ENCODE results near the gene MPZL2.

Gene MPZL2

GRCh38 chr11:118251858-118252652 lies 12.0 kb downstream of the MPZL2 start, which contains the start of gene MPZL3:
TSS of gene MPZL3 (minus strand) at chr11:118252365. CDS start at chr11:118252294, 71 bp downstream.
- in situ Hi-C loops (cut with HindIII; ENCODE audit: low pct_ligation_motif_present, low pct_unique_long_range_greater_than_20kb, low sequenced_read_pairs), result no loop called here
- peak; percentile 79 for DNase-seq

- in situ Hi-C loops (cut with HindIII; ENCODE audit: low pct_ligation_motif_present, low pct_unique_long_range_greater_than_20kb, low sequenced_read_pairs), result no loop called here
- no peak for DNase-seq
Observed at GRCh38 chr11:118247041-118247440, 17.1 kb downstream of the MPZL2 start.

GRCh38 chr11:118245936-118246562 lies 18.0 kb downstream of the MPZL2 start:
- DNase-seq, result no peak
- in situ Hi-C loops (cut with HindIII; ENCODE audit: low pct_ligation_motif_present, low pct_unique_long_range_greater_than_20kb, low sequenced_read_pairs), result no loop called here

- in situ Hi-C loops (cut with HindIII; ENCODE audit: low pct_ligation_motif_present, low pct_unique_long_range_greater_than_20kb, low sequenced_read_pairs), result no loop called here
Observed at GRCh38 chr11:118243993-118244762, 19.9 kb downstream of the MPZL2 start.

GRCh38 chr11:118243161-118243560 lies 20.9 kb downstream of the MPZL2 start:
- in situ Hi-C loops (cut with HindIII; ENCODE audit: low pct_ligation_motif_present, low pct_unique_long_range_greater_than_20kb, low sequenced_read_pairs), result no loop called here
- DNase-seq, result no peak

More at GRCh38 chr11:118243993-118244762, 19.9 kb downstream of the MPZL2 start:
- DNase-seq, result no peak

GRCh38 chr11:118241764-118242098 lies 22.4 kb downstream of the MPZL2 start:
- no peak for DNase-seq

GRCh38 chr11:118240999-118241763 lies 22.9 kb downstream of the MPZL2 start:
- peak; percentile 24 for DNase-seq

More at GRCh38 chr11:118241764-118242098, 22.4 kb downstream of the MPZL2 start:
- in situ Hi-C loops (cut with HindIII; ENCODE audit: low pct_ligation_motif_present, low pct_unique_long_range_greater_than_20kb, low sequenced_read_pairs), result no loop called here

GRCh38 chr11:118239509-118240205 lies 24.4 kb downstream of the MPZL2 start:
- no peak for DNase-seq
- in situ Hi-C loops (cut with HindIII; ENCODE audit: low pct_ligation_motif_present, low pct_unique_long_range_greater_than_20kb, low sequenced_read_pairs), result no loop called here

More at GRCh38 chr11:118240999-118241763, 22.9 kb downstream of the MPZL2 start:
- in situ Hi-C loops (cut with HindIII; ENCODE audit: low pct_ligation_motif_present, low pct_unique_long_range_greater_than_20kb, low sequenced_read_pairs), result no loop called here

GRCh38 chr11:118238929-118239328 lies 25.2 kb downstream of the MPZL2 start:
- no peak for DNase-seq
- in situ Hi-C loops (cut with HindIII; ENCODE audit: low pct_ligation_motif_present, low pct_unique_long_range_greater_than_20kb, low sequenced_read_pairs), result no loop called here

DNA sequence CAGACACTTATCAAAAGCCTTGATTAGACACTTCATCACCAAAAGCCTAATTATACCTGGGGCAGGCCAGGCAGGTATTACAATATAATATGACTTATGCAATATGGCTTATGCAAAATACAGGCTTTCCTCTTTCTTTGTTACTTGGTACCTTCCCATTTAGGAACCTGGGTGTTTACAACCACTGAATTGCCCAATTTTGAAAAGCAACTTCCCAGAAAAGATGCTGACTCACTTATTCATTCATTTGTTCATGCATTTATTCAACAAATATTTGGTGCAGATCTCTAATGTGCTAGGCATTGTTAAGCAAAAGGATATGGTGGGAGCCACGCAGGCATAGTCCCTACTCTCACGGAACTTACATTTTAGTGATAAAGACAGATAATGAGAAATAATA lies 25.7 kb downstream of the MPZL2 start:
- in situ Hi-C loops (cut with HindIII; ENCODE audit: low pct_ligation_motif_present, low pct_unique_long_range_greater_than_20kb, low sequenced_read_pairs), result no loop called here
- no peak for DNase-seq

DNA sequence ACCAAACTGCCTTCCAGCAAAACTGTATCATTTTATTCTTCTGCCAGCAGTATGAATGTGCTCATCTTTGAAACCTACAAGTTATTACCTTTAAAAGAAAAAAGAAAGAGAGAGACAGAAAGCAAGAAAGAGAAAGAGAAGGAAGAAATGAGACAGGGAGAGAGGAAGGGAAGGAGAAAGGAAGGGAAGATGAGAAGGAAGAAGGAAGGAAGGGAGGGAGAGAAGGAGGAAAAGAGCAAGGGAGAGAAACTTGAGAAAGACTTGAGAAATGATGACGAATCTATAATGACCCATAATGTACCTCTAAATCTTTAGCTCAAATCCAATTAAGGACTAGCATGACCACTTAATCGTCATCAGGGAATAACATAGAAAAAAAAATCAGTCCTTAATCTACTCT lies 27.9 kb downstream of the MPZL2 start:
- in situ Hi-C loops (cut with HindIII; ENCODE audit: low pct_ligation_motif_present, low pct_unique_long_range_greater_than_20kb, low sequenced_read_pairs), result no loop called here
- no peak for DNase-seq

- DNase-seq, result no peak
- in situ Hi-C loops (cut with HindIII; ENCODE audit: low pct_ligation_motif_present, low pct_unique_long_range_greater_than_20kb, low sequenced_read_pairs), result no loop called here
Observed at GRCh38 chr11:118234833-118235232, 29.3 kb downstream of the MPZL2 start.

- no peak for DNase-seq
- in situ Hi-C loops (cut with HindIII; ENCODE audit: low pct_ligation_motif_present, low pct_unique_long_range_greater_than_20kb, low sequenced_read_pairs), result no loop called here
Observed at GRCh38 chr11:118233850-118234249, 30.2 kb downstream of the MPZL2 start.

DNA sequence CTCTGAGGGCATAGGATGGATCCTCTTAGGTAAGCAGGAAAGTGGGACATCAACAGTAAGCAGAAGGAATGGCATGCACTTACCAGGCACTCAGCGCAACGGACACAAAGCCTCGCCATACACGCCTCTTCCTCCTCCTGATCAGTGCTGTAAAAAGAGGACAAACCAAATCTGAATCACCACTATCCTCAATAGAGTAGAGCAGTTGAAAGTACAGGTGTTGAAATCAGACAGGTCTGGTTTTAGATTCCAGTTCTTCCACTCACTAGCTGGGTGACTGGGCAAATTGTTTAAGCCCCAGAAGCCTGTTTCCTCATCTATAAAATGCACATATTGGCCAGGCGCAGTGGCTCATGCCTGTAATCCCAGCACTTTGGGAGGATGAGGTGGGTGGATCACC lies 30.7 kb downstream of the MPZL2 start:
- no peak for DNase-seq
- in situ Hi-C loops (cut with HindIII; ENCODE audit: low pct_ligation_motif_present, low pct_unique_long_range_greater_than_20kb, low sequenced_read_pairs), result no loop called here

- DNase-seq, result no peak
- in situ Hi-C loops (cut with HindIII; ENCODE audit: low pct_ligation_motif_present, low pct_unique_long_range_greater_than_20kb, low sequenced_read_pairs), result no loop called here
Observed at GRCh38 chr11:118232659-118233058, 31.4 kb downstream of the MPZL2 start.

- in situ Hi-C loops (cut with HindIII; ENCODE audit: low pct_ligation_motif_present, low pct_unique_long_range_greater_than_20kb, low sequenced_read_pairs), result no loop called here
- DNase-seq, result no peak
Observed at GRCh38 chr11:118231461-118231860, 32.6 kb downstream of the MPZL2 start.

DNA sequence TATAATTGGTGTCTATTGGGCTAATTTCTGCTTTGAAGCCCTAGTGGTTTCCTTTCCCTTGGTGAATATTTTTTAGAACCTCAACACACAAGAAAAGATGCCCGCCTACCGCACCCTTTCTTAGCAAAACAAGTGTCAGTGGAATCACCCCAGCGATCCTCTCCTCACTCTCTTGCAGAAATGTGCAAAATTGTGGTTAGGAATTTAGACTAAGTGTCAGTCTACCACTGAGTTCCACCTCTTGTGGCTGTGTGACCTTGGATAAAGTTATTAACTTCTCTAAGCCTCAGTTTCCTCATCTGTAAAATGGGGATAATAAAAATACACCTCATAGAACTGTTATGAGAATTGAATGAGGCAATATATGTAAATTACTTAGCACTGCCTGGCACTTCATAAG lies 34.0 kb downstream of the MPZL2 start:
- in situ Hi-C loops (cut with HindIII; ENCODE audit: low pct_ligation_motif_present, low pct_unique_long_range_greater_than_20kb, low sequenced_read_pairs), result no loop called here

GRCh38 chr11:118229274-118229847 lies 34.7 kb downstream of the MPZL2 start:
- no peak for DNase-seq
- in situ Hi-C loops (cut with HindIII; ENCODE audit: low pct_ligation_motif_present, low pct_unique_long_range_greater_than_20kb, low sequenced_read_pairs), result no loop called here

More for the DNA sequence above, 34.0 kb downstream of the MPZL2 start:
- no peak for DNase-seq
